ENCODE measurements around the gene WDR64.

Gene WDR64

DNA sequence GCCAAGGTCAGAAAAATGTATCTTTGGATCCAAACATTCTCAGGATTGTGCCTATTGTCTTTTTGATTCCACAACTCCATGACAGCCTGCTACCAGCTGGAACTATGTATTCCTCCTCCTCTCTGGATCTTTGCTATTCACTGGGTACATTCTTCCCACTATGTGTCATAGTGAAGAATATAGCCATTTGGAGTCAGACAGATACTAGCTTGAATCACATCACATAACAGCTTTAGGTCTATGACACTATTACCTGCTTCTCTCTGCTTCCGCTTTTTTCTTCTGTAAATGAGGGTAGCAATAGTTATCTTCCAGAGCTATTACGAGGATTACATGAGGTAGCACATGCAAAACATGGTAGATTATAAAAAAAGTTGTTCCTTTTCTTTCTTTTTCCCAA is 190.5 kb downstream of the WDR64 start:
- no peak for DNase-seq

DNA sequence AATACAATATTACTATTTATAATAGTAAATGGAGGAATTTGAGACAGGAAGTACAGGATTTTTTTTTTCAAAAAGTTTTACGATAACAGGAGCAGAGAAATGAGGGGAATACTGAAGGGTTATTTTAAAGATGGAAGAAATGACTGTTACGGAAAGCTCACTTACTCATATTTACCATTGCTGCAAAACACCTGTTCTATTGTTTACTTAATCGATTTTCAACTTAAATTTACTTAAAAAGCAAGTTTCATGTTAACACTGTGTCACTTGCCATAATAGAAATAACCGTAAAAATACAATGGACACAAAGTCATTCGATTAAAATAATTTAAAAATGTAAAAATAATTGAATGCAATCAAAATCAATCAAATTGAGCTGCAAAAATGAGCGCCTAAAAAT is 192.5 kb downstream of the WDR64 start:
- no peak for DNase-seq

DNA sequence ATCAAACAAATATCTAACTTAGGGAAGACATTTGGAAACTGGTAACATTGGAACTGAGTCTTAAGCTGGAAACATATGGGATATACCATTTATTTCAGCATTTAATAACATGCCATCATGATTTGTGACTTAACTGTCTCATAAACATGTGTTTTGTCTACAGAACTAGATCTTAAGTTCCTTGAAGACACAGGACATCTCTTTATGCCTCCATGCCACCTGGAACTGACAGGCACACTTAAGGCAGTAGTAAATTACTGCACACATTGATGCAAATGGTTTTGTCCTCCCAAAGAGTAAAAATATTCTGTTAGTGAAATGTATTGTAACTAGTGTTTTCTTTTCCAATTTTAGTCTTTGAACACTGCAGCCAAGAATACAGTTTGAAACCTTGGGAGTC is 194.3 kb downstream of the WDR64 start:
- DNase-seq = no peak

- no peak for DNase-seq
Observed at GRCh38 chr1:241846862-241847539, 194.9 kb downstream of the WDR64 start.

- no peak for DNase-seq
Observed at GRCh38 chr1:241847540-241847795, 195.4 kb downstream of the WDR64 start.

DNA sequence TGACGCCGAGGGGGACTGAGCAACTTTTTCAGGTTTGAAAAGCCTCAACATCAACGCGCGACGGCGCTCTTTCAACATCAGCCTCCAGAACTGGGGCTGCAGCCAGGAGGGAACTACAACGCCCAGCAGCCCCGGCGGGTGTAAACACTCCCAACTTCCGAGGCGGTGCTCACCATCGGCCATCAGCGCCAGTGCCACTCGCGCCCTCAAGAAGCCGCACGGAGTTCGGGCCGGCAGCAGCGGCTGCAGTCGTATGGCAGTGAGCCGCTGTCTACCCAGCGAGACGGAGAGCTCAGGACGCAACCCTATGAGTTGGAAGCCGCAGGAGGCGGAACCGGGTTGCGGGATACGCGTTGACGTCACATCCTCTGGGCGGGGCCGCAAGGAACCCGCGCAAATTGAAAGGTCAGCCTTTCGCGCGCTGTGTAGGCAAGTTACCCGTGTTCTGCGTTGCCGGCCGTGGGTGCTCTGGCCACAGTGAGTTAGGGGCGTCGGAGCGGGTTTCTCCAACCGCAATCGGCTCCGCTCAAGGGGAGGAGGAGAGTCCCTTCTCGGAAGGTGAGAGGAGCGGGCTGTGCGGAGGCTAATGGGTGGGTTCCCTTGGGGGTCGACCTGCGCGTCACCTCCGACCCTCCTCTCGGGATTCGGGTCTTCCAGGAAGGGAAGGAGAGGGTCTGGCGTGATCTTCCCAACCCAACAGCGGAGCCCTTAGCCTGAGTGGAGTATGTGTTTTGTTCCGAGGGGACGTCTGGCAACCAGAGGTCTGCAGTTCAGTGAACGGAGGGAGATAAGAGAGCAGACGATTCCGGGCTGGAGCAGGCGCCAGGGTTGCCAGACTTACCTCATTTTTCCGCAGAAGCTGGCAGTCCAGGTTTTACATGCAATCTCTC is 196.0 kb downstream of the WDR64 start, which contains the start of gene EXO1:
EXO1 (plus strand) TSS at position 409 of the 890 bp plus-strand sequence. CDS start 2,222 bp downstream, outside the sequence.
- DNase-seq = peak; percentile 96

DNA sequence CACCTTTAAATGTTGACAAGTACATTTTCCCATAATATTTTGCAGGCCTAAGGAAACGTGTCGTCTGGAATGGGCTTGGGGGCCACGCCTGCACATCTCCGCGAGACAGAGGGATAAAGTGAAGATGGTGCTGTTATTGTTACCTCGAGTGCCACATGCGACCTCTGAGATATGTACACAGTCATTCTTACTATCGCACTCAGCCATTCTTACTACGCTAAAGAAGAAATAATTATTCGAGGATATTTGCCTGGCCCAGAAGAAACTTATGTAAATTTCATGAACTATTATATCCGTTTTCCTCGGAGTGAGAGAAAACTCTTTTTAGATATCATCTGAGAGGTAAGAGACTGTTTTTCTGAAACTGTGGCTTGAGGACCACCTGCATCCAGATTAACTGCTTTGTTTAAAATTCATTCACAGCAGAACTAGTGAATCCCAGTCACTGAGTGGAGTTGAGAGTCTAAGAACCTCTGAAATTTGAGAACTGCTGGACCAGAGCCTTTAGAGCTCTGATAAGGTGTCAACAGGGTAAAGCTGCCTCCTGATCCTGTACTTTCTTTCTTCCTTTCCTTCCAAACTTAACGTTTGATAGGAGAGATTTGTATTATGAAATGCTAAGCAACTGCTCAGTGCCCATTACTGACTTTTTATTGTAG is 196.7 kb downstream of the WDR64 start:
- DNase-seq = no peak

DNA sequence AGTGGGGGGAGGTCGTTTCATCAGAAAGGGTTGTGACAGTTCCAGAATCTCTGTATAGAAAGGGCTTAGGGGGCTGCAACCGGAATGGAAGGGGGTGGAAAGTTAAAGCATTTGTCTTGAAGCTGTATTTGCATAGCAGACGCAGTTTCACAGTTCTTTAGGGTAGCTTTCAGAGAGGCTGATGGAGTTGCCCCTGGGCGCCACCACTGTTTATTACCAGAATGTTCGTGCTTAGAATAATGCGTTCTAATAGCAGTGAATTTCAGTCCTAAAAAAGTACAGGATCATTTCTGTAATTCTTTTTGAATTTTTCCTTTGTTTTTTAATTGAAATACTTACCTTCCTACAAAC is 197.2 kb downstream of the WDR64 start:
- no peak for DNase-seq

All from right forelimb (tissue), 1 donor.